PFSK-1 (cell line): Measurements from ENCODE around the gene RNF175.

ENCODE experiments used
- FOXP2 ChIP-seq: optimal IDR thresholded peaks from 2 replicates; pipeline ENCODE3; 2011; ENCODE audit warnings: borderline replicate concordance, control low read depth, inconsistent platforms; ENCODE audit not compliant: insufficient read depth; ENCODE audit errors: extremely low read length, extremely low read depth
- POLR2AphosphoS5 ChIP-seq: IDR thresholded peaks from 2 replicates; pipeline ENCODE4 v1.6.1; 2012; ENCODE audit warnings: low read depth, mild to moderate bottlenecking, control low read depth, low read length, moderate library complexity
- SIN3A ChIP-seq: IDR thresholded peaks from 2 replicates; pipeline ENCODE4 v1.6.1; 2012; ENCODE audit warnings: mild to moderate bottlenecking, low read length, moderate library complexity, borderline replicate concordance; ENCODE audit not compliant: insufficient read depth
- TAF1 ChIP-seq: IDR thresholded peaks from 2 replicates; pipeline ENCODE4 v1.6.1; 2012; ENCODE audit warnings: low read length, control low read depth, borderline replicate concordance; ENCODE audit not compliant: insufficient read depth
- TF ChIP-seq, protein P1 (sequence below), 2 experiments: IDR thresholded peaks; 2 replicates each; pipeline versions ENCODE4 v1.6.1 to v1.8.0; 2011 to 2012; ENCODE audit warnings: low read depth in 2 of 2, low read length in 2 of 2, control low read depth in 1 of 2, inconsistent platforms in 1 of 2, mild to moderate bottlenecking in 1 of 2, moderate library complexity in 1 of 2; ENCODE audit not compliant: insufficient read depth in 1 of 2

RNF175 gene

DNA sequence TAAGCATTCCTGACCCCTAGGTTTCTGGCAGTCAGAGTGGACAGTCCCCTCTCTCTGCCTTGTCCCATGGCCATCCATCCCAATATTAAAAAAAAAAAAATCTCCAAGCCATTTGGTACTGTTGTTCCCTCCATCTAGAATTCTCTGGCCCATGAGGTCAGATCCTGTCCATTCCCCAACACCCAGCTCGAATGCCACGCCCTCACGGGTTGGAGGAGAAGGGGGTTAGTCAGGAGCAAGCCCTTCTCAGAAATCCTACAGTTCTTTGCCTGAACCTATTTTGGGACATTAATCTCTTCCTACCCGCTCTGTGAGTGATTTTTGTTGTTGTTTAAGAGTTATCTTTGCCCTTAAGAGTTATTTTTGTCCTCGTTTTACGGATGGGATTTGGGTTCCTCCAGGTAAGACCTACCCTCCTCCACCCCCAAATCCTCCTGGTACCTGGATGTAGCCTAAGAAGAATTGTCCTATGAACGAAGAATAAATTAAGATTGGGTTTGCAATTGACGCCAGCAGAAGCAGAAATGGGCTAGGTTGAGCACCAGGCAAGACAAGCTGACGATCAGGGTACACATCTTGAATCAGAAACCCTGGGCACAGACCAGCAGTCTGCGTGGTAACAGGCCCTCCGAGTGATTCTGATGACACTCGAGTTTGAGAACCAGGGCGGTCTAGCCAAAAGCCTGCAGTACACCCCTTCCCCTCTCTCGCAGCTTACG is 977 bp downstream of the RNF175 start:
- no peak for TF ChIP-seq TAF1
- no peak for TF ChIP-seq FOXP2
- TF ChIP-seq, protein P1, sequence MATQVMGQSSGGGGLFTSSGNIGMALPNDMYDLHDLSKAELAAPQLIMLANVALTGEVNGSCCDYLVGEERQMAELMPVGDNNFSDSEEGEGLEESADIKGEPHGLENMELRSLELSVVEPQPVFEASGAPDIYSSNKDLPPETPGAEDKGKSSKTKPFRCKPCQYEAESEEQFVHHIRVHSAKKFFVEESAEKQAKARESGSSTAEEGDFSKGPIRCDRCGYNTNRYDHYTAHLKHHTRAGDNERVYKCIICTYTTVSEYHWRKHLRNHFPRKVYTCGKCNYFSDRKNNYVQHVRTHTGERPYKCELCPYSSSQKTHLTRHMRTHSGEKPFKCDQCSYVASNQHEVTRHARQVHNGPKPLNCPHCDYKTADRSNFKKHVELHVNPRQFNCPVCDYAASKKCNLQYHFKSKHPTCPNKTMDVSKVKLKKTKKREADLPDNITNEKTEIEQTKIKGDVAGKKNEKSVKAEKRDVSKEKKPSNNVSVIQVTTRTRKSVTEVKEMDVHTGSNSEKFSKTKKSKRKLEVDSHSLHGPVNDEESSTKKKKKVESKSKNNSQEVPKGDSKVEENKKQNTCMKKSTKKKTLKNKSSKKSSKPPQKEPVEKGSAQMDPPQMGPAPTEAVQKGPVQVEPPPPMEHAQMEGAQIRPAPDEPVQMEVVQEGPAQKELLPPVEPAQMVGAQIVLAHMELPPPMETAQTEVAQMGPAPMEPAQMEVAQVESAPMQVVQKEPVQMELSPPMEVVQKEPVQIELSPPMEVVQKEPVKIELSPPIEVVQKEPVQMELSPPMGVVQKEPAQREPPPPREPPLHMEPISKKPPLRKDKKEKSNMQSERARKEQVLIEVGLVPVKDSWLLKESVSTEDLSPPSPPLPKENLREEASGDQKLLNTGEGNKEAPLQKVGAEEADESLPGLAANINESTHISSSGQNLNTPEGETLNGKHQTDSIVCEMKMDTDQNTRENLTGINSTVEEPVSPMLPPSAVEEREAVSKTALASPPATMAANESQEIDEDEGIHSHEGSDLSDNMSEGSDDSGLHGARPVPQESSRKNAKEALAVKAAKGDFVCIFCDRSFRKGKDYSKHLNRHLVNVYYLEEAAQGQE (IDR thresholded peaks at IDR 0.05; ENCODE audit: insufficient read depth in 1 of 2, low read depth in 2 of 2, low read length in 2 of 2): no peak
- no peak for TF ChIP-seq POLR2AphosphoS5
- no peak for TF ChIP-seq SIN3A

DNA sequence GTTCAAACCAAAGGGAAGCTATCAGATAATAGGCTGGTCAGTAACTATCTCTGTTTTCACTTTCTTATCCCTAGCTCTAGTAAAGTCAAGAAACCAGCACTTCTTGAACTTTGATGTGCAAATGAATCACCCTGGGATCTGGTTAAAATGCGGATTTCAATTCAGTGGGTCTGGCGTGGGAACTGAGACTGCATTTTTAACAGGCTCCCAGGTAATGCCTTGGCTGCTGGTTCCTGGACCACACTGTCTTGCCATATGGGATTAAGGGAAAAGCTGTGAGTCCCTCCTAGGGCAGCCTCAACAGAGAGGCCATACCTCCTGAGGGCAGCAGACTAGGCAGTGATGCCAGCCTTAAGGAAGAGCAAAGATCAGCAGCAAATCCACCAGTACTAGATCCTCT is 1.7 kb downstream of the RNF175 start:
- TF ChIP-seq SIN3A (no peak), FOXP2 (no peak), POLR2AphosphoS5 (no peak), TAF1 (no peak)
- TF ChIP-seq, protein P1 (IDR thresholded peaks at IDR 0.05; ENCODE audit: insufficient read depth in 1 of 2, low read depth in 2 of 2, low read length in 2 of 2): no peak

DNA sequence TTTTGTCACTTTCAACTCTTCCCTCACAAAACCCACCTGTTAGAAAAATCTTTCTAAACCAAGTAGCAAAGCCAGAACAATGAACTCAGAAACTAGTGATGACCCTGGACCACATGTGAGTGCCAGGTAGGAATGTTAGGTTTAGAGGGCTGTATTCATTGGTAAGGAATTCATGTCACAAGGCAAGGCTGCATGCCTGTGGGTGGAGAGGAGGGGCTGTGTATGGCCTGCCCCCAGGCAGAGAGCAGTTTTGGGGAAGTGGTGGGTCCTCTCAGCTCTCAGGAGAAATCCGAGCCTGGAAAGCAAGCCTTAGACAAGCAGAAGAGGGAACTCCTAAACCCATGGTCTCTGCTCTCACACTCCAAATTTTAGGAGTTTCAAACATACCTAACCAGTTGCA is 2.4 kb downstream of the RNF175 start:
- no peak for TF ChIP-seq SIN3A
- TF ChIP-seq, protein P1 (IDR thresholded peaks at IDR 0.05; ENCODE audit: insufficient read depth in 1 of 2, low read depth in 2 of 2, low read length in 2 of 2): no peak
- no peak for TF ChIP-seq FOXP2
- no peak for TF ChIP-seq POLR2AphosphoS5
- TF ChIP-seq TAF1: no peak

DNA sequence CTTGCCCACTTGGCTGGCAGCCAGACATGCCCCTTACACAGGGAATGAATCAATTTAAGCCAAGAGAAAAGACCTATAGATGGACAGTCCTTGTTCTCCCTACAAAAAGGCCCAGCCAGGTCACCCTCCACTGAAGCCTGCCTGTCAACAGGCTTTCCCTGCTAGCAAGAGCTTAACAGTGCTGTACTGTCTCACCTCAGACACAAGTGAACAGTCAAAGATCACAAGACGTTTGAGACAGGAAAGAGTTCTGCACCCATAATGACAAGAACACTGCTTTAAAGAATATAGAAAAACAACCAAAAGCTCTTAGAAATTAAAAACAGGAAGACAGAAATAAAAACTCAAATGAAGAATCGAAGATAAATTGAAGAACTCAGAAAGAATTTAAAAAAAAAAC is 4.6 kb downstream of the RNF175 start:
- TF ChIP-seq FOXP2 (no peak), TAF1 (no peak), POLR2AphosphoS5 (no peak), SIN3A (no peak)
- TF ChIP-seq, protein P1 (IDR thresholded peaks at IDR 0.05; ENCODE audit: insufficient read depth in 1 of 2, low read depth in 2 of 2, low read length in 2 of 2): no peak

DNA sequence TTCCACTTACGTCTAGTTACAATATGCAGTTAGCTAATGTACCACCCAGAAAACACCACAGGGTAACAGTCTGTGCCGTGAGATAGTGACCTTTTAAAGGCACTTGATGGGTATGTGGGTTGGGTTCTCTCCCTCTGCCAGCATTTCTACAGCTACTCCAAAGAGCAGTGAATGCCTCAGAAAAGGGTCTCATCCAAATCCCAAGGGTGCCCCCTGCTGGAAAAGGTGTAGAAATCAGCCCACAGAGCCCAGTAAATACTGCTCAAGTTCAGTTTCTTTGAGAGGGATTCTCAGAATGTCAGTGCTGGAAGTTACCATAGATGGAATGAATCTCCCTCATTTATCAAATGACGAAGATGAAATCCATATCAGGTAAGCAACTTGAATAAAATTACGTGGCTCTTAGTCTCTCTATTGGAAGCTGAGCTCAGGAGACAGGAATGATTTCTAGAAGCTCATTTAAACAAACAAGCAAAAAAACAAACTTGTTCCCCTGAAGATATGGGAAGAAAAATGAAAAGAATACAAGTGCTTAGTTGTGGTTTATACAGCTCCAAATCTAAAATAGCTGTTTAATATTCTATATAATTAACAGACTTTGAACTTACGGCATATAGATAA is 9.5 kb downstream of the RNF175 start:
- TF ChIP-seq, protein P1 (IDR thresholded peaks at IDR 0.05; ENCODE audit: insufficient read depth in 1 of 2, low read depth in 2 of 2, low read length in 2 of 2): no peak
- TF ChIP-seq FOXP2: no peak
- no peak for TF ChIP-seq POLR2AphosphoS5
- TF ChIP-seq SIN3A: no peak
- no peak for TF ChIP-seq TAF1
